ENCODE measurements around the gene PIP5K1C.

PIP5K1C gene

DNA sequence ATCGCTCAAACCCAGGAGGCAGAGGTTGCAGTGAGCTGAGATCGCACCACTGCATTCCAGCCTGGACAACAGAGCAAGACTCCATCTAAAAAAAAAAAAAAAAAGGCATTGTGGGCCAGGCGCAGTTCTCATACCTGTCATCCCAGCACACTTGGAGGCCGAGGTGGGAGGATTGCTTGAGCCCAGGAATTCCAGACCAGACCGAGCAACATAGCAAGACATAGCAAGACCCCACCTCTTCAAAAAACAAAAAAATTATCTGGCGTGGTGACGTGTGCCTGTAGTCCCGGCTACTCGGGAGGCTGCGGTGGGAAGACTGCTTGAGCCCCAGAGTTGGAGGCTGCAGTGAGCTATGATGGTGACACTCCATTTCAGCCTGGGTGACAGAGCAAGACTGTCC, 18.0 kb downstream of the PIP5K1C start:
- no peak overlapping the region for H2BK120ac ChIP-seq (ENCODE audit: low read depth, low read length)
- H3K4ac ChIP-seq (ENCODE audit: low read depth in 1 of 2, low read length in 2 of 2) = no peak overlapping the region
- no peak overlapping the region for H4K91ac ChIP-seq (ENCODE audit: low read length)
- H3K23ac ChIP-seq (ENCODE audit: low read length in 2 of 2) = no peak overlapping the region
- H3K36me3 ChIP-seq (ENCODE audit: control insufficient read depth in 1 of 2, insufficient read depth in 2 of 2, low read depth in 1 of 2, low read length in 2 of 2) = peaks cover 20 to 38% of the 10 kb centered on the region in 2 experiments
- peak overlapping the region; percentile 53 for H2AK5ac ChIP-seq (ENCODE audit: low read length, severe bottlenecking)
- peak overlapping the region in 1 of 2 experiments; percentile 10 for H2BK12ac ChIP-seq (ENCODE audit: low read length in 2 of 2)
- H2AFZ ChIP-seq (ENCODE audit: low read depth, low read length) = no peak overlapping the region
- no peak overlapping the region for H2BK5ac ChIP-seq (ENCODE audit: low read depth, low read length, poor library complexity, severe bottlenecking)
- no peak for DNase-seq
- no peak overlapping the region for H3K4me2 ChIP-seq (ENCODE audit: low read length, poor library complexity, severe bottlenecking)
- no peak overlapping the region for H3K18ac ChIP-seq (ENCODE audit: low read depth in 1 of 2, low read length in 2 of 2)
- peaks cover 16% of the 10 kb centered on the region for H3K79me1 ChIP-seq (replicated peaks; ENCODE audit: low read length, poor library complexity, severe bottlenecking)
- H3K9me3 ChIP-seq (ENCODE audit: control insufficient read depth, low read length) = peaks cover 5% of the 10 kb centered on the region
- 89% methylated on average over 10 of the region's 10 CpGs for WGBS
- no peaks in the 10 kb centered on the region for H3K27me3 ChIP-seq (ENCODE audit: control insufficient read depth in 1 of 2, insufficient read depth in 1 of 2, low read length in 2 of 2)
- peaks cover 52% of the 10 kb centered on the region for H3K4me1 ChIP-seq (ENCODE audit: control insufficient read depth, insufficient read depth, low read depth, low read length)
- no peak overlapping the region for H4K8ac ChIP-seq (ENCODE audit: low read length)
- no peak overlapping the region for H3K14ac ChIP-seq (ENCODE audit: low read length in 2 of 2)
- no peak overlapping the region for H2BK15ac ChIP-seq (ENCODE audit: low read depth, poor library complexity, severe bottlenecking)
- H3K9ac ChIP-seq (ENCODE audit: low read length) = no peak overlapping the region
- H3K4me3 ChIP-seq (ENCODE audit: insufficient read depth in 1 of 2, low read depth in 1 of 2, low read length in 2 of 2) = no peak overlapping the region
- H3K27ac ChIP-seq (ENCODE audit: low read length, poor library complexity, severe bottlenecking) = peak overlapping the region; percentile 75

DNA sequence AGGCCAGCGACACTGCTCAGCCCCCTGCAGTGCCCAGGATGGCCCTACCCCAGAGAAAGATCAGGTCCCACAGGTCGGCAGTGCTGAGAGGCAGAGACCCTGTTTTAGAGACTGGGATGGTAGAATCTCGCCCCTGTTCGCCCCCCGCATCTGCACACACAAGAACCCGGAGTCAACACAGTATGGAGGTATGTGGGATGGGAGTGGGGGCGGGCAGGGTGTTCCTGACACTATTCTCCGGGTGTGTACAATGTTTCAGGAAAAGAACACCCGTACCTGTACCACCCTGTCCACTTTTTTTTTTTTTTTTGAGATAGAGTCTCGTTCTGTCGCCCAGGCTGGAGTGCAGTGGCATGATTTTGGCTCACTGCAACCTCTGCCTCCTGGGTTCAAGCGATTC, 19.3 kb downstream of the PIP5K1C start:
- Histone ChIP-seq H3K27ac (ENCODE audit: low read length, poor library complexity, severe bottlenecking) (no peak overlapping the region), H2BK120ac (ENCODE audit: low read depth, low read length) (no peak overlapping the region), H4K91ac (ENCODE audit: low read length) (no peak overlapping the region), H2AFZ (ENCODE audit: low read depth, low read length) (no peak overlapping the region), H2BK12ac (ENCODE audit: low read length in 2 of 2) (peak overlapping the region in 1 of 2 experiments; percentile 33), H3K14ac (ENCODE audit: low read length in 2 of 2) (no peak overlapping the region), H4K8ac (ENCODE audit: low read length) (no peak overlapping the region), H3K4me1 (ENCODE audit: control insufficient read depth, insufficient read depth, low read depth, low read length) (peaks cover 51% of the 10 kb centered on the region), H2BK5ac (ENCODE audit: low read depth, low read length, poor library complexity, severe bottlenecking) (no peak overlapping the region), H3K4me3 (ENCODE audit: insufficient read depth in 1 of 2, low read depth in 1 of 2, low read length in 2 of 2) (no peak overlapping the region), H2BK15ac (ENCODE audit: low read depth, poor library complexity, severe bottlenecking) (no peak overlapping the region), H3K9ac (ENCODE audit: low read length) (no peak overlapping the region), H3K23ac (ENCODE audit: low read length in 2 of 2) (no peak overlapping the region), H3K79me1 (replicated peaks; ENCODE audit: low read length, poor library complexity, severe bottlenecking) (peaks cover 19% of the 10 kb centered on the region), H3K9me3 (ENCODE audit: control insufficient read depth, low read length) (peaks cover 5% of the 10 kb centered on the region), H3K4me2 (ENCODE audit: low read length, poor library complexity, severe bottlenecking) (no peak overlapping the region), H3K27me3 (ENCODE audit: control insufficient read depth in 1 of 2, insufficient read depth in 1 of 2, low read length in 2 of 2) (no peaks in the 10 kb centered on the region), H3K18ac (ENCODE audit: low read depth in 1 of 2, low read length in 2 of 2) (no peak overlapping the region), H3K36me3 (ENCODE audit: control insufficient read depth in 1 of 2, insufficient read depth in 2 of 2, low read depth in 1 of 2, low read length in 2 of 2) (peaks cover 20 to 41% of the 10 kb centered on the region in 2 experiments), H2AK5ac (ENCODE audit: low read length, severe bottlenecking) (peak overlapping the region; percentile 39), H3K4ac (ENCODE audit: low read depth in 1 of 2, low read length in 2 of 2) (no peak overlapping the region)
- DNase-seq = no peak
- 93% methylated on average over 12 of the region's 12 CpGs for WGBS

DNA sequence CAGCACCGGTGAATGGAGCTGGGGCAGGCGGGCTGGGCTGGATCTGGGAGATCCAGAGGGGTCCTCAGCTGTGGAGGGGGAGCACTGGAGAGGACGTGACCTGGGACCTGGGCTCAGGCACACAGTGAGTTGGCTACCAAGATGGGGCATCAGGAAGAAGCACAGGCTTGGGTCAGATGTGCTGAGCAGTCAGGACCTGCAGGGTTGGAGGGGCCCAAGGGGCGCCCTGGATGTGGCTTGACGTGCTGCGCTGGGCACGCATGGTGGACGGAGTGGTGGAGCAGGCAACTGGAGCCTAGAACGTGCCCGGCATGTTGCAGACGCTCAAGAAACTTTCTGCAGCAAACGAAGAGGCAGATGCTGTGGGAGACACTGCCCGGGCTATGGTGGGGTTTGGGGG, 20.7 kb downstream of the PIP5K1C start:
- 97% methylated on average over 13 of the region's 13 CpGs for WGBS
- no peak overlapping the region for H3K27ac ChIP-seq (ENCODE audit: low read length, poor library complexity, severe bottlenecking)
- H2BK12ac ChIP-seq (ENCODE audit: low read length in 2 of 2) = no peak overlapping the region
- H3K27me3 ChIP-seq (ENCODE audit: control insufficient read depth in 1 of 2, insufficient read depth in 1 of 2, low read length in 2 of 2) = no peaks in the 10 kb centered on the region
- H3K79me1 ChIP-seq (replicated peaks; ENCODE audit: low read length, poor library complexity, severe bottlenecking) = peaks cover 19% of the 10 kb centered on the region
- no peak for DNase-seq
- peaks cover 14 to 49% of the 10 kb centered on the region in 2 experiments for H3K36me3 ChIP-seq (ENCODE audit: control insufficient read depth in 1 of 2, insufficient read depth in 2 of 2, low read depth in 1 of 2, low read length in 2 of 2)
- H3K14ac ChIP-seq (ENCODE audit: low read length in 2 of 2) = no peak overlapping the region
- H3K4me1 ChIP-seq (ENCODE audit: control insufficient read depth, insufficient read depth, low read depth, low read length) = peaks cover 58% of the 10 kb centered on the region
- no peak overlapping the region for H3K9ac ChIP-seq (ENCODE audit: low read length)
- peaks cover 4% of the 10 kb centered on the region for H3K9me3 ChIP-seq (ENCODE audit: control insufficient read depth, low read length)
- H3K23ac ChIP-seq (ENCODE audit: low read length in 2 of 2) = no peak overlapping the region
- peak overlapping the region in 1 of 2 experiments; percentile 2 for H3K4me3 ChIP-seq (ENCODE audit: insufficient read depth in 1 of 2, low read depth in 1 of 2, low read length in 2 of 2)
- no peak overlapping the region for H2BK120ac ChIP-seq (ENCODE audit: low read depth, low read length)
- no peak overlapping the region for H3K4ac ChIP-seq (ENCODE audit: low read depth in 1 of 2, low read length in 2 of 2)
- no peak overlapping the region for H2AFZ ChIP-seq (ENCODE audit: low read depth, low read length)
- H2BK5ac ChIP-seq (ENCODE audit: low read depth, low read length, poor library complexity, severe bottlenecking) = no peak overlapping the region
- H4K8ac ChIP-seq (ENCODE audit: low read length) = no peak overlapping the region
- H3K18ac ChIP-seq (ENCODE audit: low read depth in 1 of 2, low read length in 2 of 2) = no peak overlapping the region
- peak overlapping the region; percentile 18 for H4K91ac ChIP-seq (ENCODE audit: low read length)
- no peak overlapping the region for H3K4me2 ChIP-seq (ENCODE audit: low read length, poor library complexity, severe bottlenecking)
- H2BK15ac ChIP-seq (ENCODE audit: low read depth, poor library complexity, severe bottlenecking) = no peak overlapping the region
- peak overlapping the region; percentile 68 for H2AK5ac ChIP-seq (ENCODE audit: low read length, severe bottlenecking)

DNA sequence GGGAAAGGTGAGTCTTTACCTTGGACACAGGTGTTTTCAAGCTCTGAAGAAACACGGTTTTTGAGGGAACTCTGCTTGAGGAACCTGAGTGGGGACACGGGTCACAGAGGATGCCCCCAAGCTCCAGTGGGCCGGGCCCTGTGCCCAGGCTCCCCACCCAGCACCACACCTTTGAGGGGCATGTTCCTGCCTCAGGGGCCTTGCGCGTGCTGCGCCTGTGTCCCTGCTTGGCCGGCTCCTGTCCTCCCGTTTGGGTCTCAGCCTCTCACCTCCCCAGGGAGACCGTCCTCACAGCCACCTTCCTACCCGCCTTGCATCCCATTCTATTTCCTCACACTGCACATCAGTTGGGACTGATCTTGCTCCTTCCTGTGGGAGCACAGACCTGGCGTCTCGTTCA, 21.1 kb downstream of the PIP5K1C start:
- Histone ChIP-seq H2AFZ (ENCODE audit: low read depth, low read length) (no peak overlapping the region), H3K23ac (ENCODE audit: low read length in 2 of 2) (no peak overlapping the region), H3K4ac (ENCODE audit: low read depth in 1 of 2, low read length in 2 of 2) (no peak overlapping the region), H3K18ac (ENCODE audit: low read depth in 1 of 2, low read length in 2 of 2) (no peak overlapping the region), H3K9ac (ENCODE audit: low read length) (no peak overlapping the region), H2AK5ac (ENCODE audit: low read length, severe bottlenecking) (peak overlapping the region; percentile 68), H2BK120ac (ENCODE audit: low read depth, low read length) (no peak overlapping the region), H3K14ac (ENCODE audit: low read length in 2 of 2) (no peak overlapping the region), H2BK5ac (ENCODE audit: low read depth, low read length, poor library complexity, severe bottlenecking) (no peak overlapping the region), H3K4me1 (ENCODE audit: control insufficient read depth, insufficient read depth, low read depth, low read length) (peaks cover 54% of the 10 kb centered on the region), H2BK12ac (ENCODE audit: low read length in 2 of 2) (no peak overlapping the region), H2BK15ac (ENCODE audit: low read depth, poor library complexity, severe bottlenecking) (no peak overlapping the region), H3K4me3 (ENCODE audit: insufficient read depth in 1 of 2, low read depth in 1 of 2, low read length in 2 of 2) (no peak overlapping the region), H3K36me3 (ENCODE audit: control insufficient read depth in 1 of 2, insufficient read depth in 2 of 2, low read depth in 1 of 2, low read length in 2 of 2) (peaks cover 10 to 46% of the 10 kb centered on the region in 2 experiments), H4K8ac (ENCODE audit: low read length) (no peak overlapping the region), H3K27me3 (ENCODE audit: control insufficient read depth in 1 of 2, insufficient read depth in 1 of 2, low read length in 2 of 2) (no peaks in the 10 kb centered on the region), H3K4me2 (ENCODE audit: low read length, poor library complexity, severe bottlenecking) (no peak overlapping the region), H4K91ac (ENCODE audit: low read length) (no peak overlapping the region), H3K27ac (ENCODE audit: low read length, poor library complexity, severe bottlenecking) (no peak overlapping the region), H3K79me1 (replicated peaks; ENCODE audit: low read length, poor library complexity, severe bottlenecking) (peaks cover 19% of the 10 kb centered on the region), H3K9me3 (ENCODE audit: control insufficient read depth, low read length) (no peaks in the 10 kb centered on the region)
- WGBS = 94% methylated on average over 12 of the region's 12 CpGs
- no peak for DNase-seq

Data from mesenchymal stem cell (in vitro differentiated cells and primary cell).